ENCODE measurements around the gene REEP5. TPM values are rescaled to one million over a fixed set of nuclear protein-coding genes. Genes with fewer than 3 reads are reported as not detected.
"Not testable (repeated sequence)": the region's sequence is repeated elsewhere in the genome, so short reads cannot be mapped to it uniquely, and the experiment has no call there.

The REEP5 gene
- total RNA-seq, 1 donor from 2014 or later = 113 TPM

GRCh38 chr5:112931473-112931872, 9.4 kb upstream of the REEP5 start:
- no peak for DNase-seq

- no peak for DNase-seq
Observed at GRCh38 chr5:112930082-112930344, 8.0 kb upstream of the REEP5 start.

- DNase-seq = no peak
Observed at GRCh38 chr5:112929336-112930081, 7.5 kb upstream of the REEP5 start.

GRCh38 chr5:112923988-112924387, 2.0 kb upstream of the REEP5 start:
- no peak for DNase-seq

GRCh38 chr5:112923148-112923917, 1.3 kb upstream of the REEP5 start:
- no peak for DNase-seq

GRCh38 chr5:112921026-112921832, 798 bp downstream of the REEP5 start:
- peak; percentile 69 for DNase-seq

GRCh38 chr5:112919972-112920371, 2.1 kb downstream of the REEP5 start:
- DNase-seq = no peak

GRCh38 chr5:112918679-112919078, 3.3 kb downstream of the REEP5 start:
- DNase-seq = no peak

- no peak for DNase-seq
Observed at GRCh38 chr5:112918136-112918535, 3.9 kb downstream of the REEP5 start.

GRCh38 chr5:112917453-112917995, 4.5 kb downstream of the REEP5 start:
- DNase-seq = no peak

- DNase-seq = no peak
Observed at GRCh38 chr5:112915831-112916230, 6.2 kb downstream of the REEP5 start.

GRCh38 chr5:112914584-112914983, 7.4 kb downstream of the REEP5 start:
- DNase-seq = no peak

GRCh38 chr5:112910529-112910928, 11.5 kb downstream of the REEP5 start:
- no peak for DNase-seq

GRCh38 chr5:112908854-112909253, 13.2 kb downstream of the REEP5 start:
- DNase-seq = no peak

GRCh38 chr5:112907166-112907631, 14.8 kb downstream of the REEP5 start:
- peak; percentile 24 for DNase-seq

GRCh38 chr5:112906637-112907036, 15.4 kb downstream of the REEP5 start:
- no peak for DNase-seq

GRCh38 chr5:112904996-112905395, 17.0 kb downstream of the REEP5 start:
- DNase-seq = not testable (repeated sequence)

- DNase-seq = no peak
Observed at GRCh38 chr5:112902561-112902960, 19.5 kb downstream of the REEP5 start.

- DNase-seq = no peak
Observed at GRCh38 chr5:112895682-112896081, 26.3 kb downstream of the REEP5 start.

GRCh38 chr5:112892776-112893175, 29.3 kb downstream of the REEP5 start:
- DNase-seq = no peak

- not testable (repeated sequence) for DNase-seq
Observed at GRCh38 chr5:112892066-112892465, 30.0 kb downstream of the REEP5 start.

GRCh38 chr5:112886975-112887374, 35.1 kb downstream of the REEP5 start:
- DNase-seq = no peak

- DNase-seq = peak; percentile 6
Observed at GRCh38 chr5:112885001-112885400, 37.0 kb downstream of the REEP5 start.
